Measurements from ENCODE around the gene SLC9A3.

- no peak for TF ChIP-seq CTCF (IDR thresholded peaks at IDR 0.05)
- TF ChIP-seq POLR2A (IDR thresholded peaks at IDR 0.05): no peak
Measured at GRCh38 chr5:504326-505154, 19.7 kb downstream of the SLC9A3 start.

Data from esophagus squamous epithelium (tissue), 4 donors.